T follicular helper cell (primary cell): ENCODE data around the gene MAN2B1.
"Not testable (repeated sequence)": the region's sequence is repeated elsewhere in the genome, so short reads cannot be mapped to it uniquely, and the experiment has no call there.

Experiments
- DNase-seq: peaks from one replicate; pipeline ENCODE4 v3.0.0-alpha.2; 2020; ENCODE audit warnings: low read depth

The MAN2B1 gene

DNA sequence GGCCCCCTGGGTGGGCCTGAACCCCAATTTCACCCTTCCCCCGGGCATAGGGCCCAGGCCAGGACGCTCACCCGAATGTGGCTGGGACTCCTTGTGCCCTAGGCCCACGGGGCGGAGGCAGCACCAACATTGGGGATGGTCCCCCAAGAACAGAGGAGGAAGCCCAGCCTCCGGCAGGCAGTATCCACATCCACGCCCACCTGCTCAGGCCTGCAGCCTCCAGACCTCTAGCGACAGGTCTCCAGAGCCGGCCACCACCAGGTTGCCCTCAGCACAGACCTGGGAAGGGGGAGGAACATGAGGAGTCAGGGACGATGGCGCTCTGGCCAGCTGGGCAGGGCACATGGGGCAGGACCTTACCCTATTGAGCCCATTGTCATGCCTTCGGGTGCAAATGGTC lies 22.5 kb upstream of the MAN2B1 start:
- no peak for DNase-seq

GRCh38 chr19:12687496-12688196 lies 21.1 kb upstream of the MAN2B1 start, which contains the start of gene GNG14:
GNG14 (plus strand) TSS chr19:12687998; CDS start chr19:12688049, 51 bp downstream.
- no peak for DNase-seq

- no peak for DNase-seq
These were observed 19.3 kb upstream of the MAN2B1 start for GRCh38 chr19:12685831-12686230.

DNA sequence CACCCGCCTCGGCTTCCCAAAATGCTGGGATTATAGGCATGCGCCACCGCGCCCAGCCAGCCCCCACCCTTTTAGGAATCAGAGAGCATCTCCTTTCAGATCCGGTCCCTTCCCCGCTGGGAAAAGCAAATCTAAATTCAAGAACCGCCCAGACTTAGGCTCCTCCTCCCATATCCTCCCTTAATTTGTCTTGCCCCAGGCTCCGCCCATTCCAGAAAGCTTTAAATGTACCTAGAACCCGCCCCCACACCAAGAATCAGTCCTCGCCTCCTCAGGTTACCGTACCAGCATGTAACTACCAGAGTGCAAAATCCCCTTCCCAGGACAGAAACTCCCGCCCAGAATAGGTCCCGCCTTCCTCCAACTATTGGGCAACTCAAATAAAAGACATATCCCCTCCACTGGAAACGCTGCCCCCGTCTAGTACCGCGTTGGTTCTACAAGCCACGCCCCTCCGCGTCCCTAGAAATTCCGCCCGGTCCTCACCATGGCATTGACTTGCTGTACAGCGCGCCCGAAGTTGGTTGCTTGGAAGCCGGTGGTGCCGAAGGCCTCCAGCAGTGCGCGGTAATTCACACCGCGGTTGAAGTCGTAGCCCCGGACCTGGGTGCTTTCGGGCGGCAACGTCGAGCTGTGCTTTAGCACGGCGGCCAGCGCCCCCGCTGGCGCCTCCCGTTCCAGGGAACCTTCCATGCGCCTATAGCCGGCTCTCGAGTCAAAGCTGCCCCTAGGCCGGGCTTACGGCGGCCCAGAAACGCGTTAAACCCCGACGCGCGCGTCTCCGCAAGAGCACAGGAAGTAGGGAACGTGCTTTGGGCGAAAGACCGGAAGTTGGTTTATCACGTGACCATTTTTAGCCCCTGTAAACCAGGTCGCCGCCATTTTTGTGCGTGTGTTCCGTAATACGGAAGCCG lies 14.8 kb upstream of the MAN2B1 start, which contains the start of gene DHPS:
Gene DHPS, minus strand, starts transcription at position 807 of the 914 bp plus-strand sequence. Its CDS starts 114 bp downstream, at position 693.
- peak; percentile 88 for DNase-seq

DNA sequence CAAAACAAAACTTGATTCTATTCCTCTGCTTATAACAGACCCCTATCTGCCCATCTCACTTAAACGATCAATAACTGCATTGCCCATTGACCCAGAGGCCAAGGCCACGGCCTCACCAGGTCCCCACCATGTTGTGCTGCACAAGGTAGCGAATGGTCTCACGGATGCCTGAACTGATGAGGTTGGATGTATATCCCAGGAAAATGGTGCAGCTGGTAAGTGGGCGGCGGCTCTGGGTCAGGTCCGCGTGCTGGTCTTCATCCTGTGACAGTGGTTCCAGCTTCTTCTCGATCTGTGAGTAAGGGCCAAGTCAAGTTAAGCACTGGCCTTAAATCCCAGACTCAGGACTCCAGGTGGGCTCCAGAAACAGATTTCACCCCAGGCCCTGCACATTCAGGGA lies 13.5 kb upstream of the MAN2B1 start:
- no peak for DNase-seq

- DNase-seq: not testable (repeated sequence)
These were observed 11.5 kb upstream of the MAN2B1 start for GRCh38 chr19:12678039-12678438.

GRCh38 chr19:12676928-12677327 lies 10.4 kb upstream of the MAN2B1 start:
- DNase-seq: no peak

GRCh38 chr19:12676384-12676792 lies 9.8 kb upstream of the MAN2B1 start:
- DNase-seq: peak; percentile 73

DNA sequence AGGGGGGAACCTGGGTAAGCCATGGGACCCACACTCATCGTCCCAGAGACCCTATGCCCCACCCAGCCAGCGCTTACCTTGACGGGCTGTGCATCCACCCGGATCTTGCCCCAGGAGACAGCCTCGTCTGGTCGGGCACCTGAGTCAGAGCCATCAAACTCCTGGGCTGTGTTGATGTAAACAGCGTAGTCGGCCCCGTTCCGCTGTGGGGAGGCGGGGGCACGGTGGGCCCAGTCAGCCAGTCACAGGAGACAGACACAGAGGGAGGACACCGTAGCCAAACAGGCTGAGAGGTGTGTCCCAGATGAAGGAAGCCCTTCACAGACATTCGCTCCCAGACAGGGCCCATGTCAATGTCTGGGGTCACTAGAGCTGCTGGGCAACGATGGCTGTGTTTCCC lies 9.4 kb upstream of the MAN2B1 start:
- no peak for DNase-seq

DNA sequence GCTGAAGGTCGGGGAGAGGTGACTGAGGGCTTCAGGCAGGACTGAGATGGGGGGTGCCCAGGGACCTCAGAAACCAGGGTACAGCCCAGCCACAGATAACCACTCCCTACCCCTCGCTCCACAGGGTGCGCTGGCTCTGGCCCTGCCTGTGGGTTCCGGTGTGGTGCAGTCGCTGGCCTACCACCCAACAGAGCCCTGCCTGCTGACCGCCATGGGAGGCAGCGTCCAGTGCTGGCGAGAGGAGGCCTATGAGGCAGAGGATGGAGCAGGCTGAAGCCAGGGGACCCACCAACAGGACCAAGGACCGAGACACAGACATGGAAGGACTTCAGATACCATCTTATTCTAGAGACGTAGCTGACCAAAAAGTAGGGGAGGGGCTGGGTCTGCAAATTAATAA lies 8.9 kb upstream of the MAN2B1 start:
- DNase-seq: no peak

- DNase-seq: no peak
These were observed 6.2 kb upstream of the MAN2B1 start for GRCh38 chr19:12672744-12673143.

DNA sequence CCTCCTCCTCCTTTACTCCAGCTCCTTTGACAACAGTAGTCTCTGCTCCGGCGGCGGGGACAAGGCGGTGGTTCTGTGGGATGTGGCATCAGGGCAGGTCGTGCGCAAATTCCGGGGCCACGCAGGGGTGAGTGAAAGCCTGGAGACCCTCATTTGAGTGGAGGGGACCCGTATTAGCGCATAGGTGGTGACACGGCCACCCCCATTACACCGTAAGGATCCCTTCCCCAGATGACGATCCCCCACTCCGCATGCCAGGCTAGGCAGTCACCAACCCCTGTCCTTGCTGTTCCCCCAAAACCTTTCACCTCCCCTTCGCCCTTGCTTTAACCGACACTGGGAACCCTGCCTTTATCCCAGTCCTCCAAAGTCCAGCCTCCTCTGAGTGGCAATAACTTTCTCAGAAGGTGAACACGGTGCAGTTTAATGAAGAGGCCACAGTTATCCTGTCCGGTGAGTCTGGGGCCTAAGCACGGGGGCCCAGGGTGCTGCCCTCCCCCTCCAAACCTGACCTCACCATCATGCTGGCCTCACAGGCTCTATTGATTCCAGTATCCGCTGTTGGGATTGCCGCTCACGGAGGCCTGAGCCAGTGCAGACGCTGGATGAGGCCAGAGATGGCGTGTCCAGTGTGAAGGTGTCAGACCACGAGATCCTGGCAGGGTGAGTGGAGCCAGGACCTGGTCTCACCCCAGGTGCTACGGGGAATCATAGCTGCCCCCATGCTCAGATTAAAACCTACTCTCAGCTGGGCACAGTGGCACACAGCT lies 3.8 kb upstream of the MAN2B1 start:
- DNase-seq: no peak

GRCh38 chr19:12669270-12670158 lies 3.0 kb upstream of the MAN2B1 start:
- peak; percentile 53 for DNase-seq

DNA sequence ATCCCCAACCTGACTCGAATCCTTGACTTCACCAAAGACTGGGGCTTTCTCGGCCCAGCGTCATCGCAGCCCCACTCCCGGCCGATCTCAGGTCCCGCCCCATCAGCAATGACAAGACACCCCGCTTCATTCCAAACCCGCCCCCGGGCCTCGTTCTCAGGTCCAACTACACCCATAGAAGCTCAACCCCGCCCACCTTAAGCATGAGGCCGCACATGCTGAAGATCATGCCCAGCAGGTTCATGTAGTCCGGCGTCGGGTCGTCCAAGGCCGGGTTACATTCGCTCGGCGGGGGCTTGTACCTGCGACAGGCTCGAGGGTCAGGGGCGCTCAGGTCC lies 2.4 kb upstream of the MAN2B1 start:
- peak; percentile 71 for DNase-seq

DNA sequence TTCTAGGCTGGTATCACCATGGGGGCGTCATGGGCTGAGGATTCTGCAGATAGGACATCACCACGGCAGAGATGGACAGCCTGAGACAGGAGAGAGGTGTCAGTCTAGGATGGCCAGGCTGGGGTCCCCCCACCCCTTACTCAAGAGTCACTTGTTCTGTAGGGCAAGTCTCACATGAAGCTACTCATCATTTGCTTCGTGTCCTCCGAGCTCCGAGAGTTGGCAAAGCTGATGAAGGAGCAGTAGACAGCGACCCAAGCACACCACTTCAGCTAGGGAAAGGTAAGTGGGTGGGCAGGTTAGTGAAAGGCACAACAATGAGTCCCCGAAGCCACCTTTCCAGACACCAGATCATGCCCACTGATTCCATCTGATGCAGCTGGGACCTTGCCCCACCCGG lies 1.8 kb upstream of the MAN2B1 start:
- DNase-seq: no peak

GRCh38 chr19:12667731-12668302 lies 1.3 kb upstream of the MAN2B1 start:
- DNase-seq: no peak

DNA sequence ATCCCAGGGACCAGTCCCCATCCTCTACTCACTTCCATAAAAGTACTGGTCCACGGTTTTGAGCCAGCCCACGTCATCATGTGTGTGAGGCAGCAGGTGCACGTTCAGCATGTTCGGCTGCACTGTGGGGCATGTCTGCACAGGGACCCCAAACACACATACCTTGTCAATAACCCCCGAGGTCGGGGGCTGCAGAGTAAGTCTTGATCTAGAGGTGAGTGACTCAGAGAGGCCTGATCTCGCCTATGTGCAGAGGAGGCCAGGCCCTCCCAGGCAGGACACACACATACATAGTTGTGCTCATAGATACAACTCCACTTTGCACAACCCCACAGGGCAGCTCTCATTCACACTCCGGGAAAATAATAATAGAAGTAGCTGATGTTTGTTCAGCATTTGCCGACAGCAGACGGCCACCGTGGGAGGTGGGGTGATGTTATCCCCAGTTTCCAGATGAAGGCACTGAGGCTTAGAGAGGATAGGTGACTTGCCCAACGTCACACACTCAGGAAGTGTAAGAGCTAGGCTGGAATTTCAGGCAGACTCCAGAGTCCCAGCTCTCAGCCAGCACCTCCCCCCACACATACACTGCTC lies 774 bp downstream of the MAN2B1 start:
- DNase-seq: no peak

GRCh38 chr19:12665281-12665573 lies 1.3 kb downstream of the MAN2B1 start:
- DNase-seq: peak; percentile 26

DNA sequence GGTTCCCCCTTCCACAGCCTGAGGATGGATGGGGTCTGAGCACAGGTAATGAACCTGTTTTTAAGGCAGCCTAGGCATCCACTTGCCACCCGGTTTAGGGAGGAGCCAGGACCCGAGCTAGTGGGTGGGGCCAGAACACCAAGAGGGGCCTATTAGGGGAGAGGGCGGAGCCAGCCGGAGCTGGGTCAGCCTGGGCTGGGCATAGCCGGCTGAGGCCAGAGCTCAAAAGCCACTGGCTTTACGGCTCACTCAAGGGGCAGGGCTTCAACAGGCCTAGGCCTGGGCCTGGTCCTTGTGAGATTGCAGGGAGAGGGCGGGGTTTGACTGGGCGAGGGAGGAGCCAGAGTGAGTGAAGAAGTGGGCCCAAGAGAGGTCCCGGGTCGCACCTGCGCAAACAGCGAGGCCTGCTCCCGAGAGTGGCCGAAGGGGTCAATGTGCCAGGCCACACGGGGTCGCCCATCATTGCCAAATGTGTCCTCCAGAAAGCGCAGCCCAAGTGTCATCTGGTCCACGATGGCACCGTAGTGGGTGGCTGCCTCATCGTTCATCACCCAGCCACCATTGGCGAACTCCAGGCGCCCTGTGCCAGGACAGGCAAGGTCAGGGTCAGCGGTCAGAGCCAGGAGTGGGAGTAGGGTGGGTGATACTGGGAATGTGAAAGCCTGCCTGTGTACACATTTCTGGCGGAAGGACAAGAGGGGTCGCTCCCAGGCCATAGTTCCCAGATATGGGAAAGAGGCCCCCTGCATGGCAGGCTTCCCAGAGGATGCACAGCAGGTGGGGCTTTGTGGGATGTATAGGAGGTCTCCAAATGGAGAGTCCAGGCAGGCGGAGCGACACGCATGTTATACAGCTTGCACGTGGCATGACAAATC lies 1.9 kb downstream of the MAN2B1 start:
- no peak for DNase-seq

DNA sequence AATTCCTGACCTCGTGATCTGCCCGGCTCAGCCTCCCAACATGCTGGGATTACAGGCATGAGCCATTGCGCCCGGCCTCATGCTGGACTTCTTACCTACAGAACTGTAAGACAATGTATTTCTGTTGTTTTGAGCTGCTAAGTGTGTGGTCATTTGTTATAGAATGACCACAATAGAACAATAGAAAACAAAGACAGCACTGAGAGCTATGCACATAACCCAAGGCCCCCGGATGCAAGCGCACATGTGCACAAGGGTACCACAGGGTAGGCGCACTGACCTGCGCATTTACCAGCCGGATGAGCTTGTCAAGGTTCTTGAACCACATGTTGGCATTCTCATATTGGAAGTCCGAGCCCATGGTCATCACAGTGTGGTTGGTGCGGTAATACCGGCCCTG lies 5.6 kb downstream of the MAN2B1 start:
- DNase-seq: no peak
